ENCODE results near the gene OR10P1. TPM values are rescaled to one million over a fixed set of nuclear protein-coding genes. Genes with fewer than 3 reads are reported as not detected.

OR10P1 gene
- total RNA-seq, 2 experiments from 2014 or later: not detected

GRCh38 chr12:55653031-55653430 lies 16.3 kb downstream of the OR10P1 start:
- Mint-ChIP-seq H3K4me1 (ENCODE audit: low read depth) (peaks cover 26% of the 10 kb centered on the region), H3K27ac (no peak overlapping the region), H3K36me3 (ENCODE audit: low read depth) (peaks cover 3% of the 10 kb centered on the region), H3K9me3 (peaks cover 22% of the 10 kb centered on the region), H3K4me3 (no peak overlapping the region), H3K27me3 (ENCODE audit: low read depth) (no peaks in the 10 kb centered on the region)
- intact Hi-C loops (cut with micrococcal nuclease): loop anchor here (5.0 kb wide), 1 partner anchor 666 kb away; no protein-coding TSS in a partner anchor
- CTCF ChIA-PET: no interaction called here
- no peak for DNase-seq

GRCh38 chr12:55654511-55655214 lies 18.0 kb downstream of the OR10P1 start:
- Mint-ChIP-seq H3K27ac (no peak overlapping the region), H3K36me3 (ENCODE audit: low read depth) (peaks cover 3% of the 10 kb centered on the region), H3K4me3 (no peak overlapping the region), H3K27me3 (ENCODE audit: low read depth) (no peaks in the 10 kb centered on the region), H3K9me3 (peaks cover 13% of the 10 kb centered on the region), H3K4me1 (ENCODE audit: low read depth) (peaks cover 26% of the 10 kb centered on the region)
- CTCF ChIA-PET: interaction anchor here (1.4 to 4.2 kb wide), 5 partner anchors 10 to 84 kb away, joined by 7 to 23 read pairs (median 15); partner anchors contain the start of gene OR10P1
- intact Hi-C loops (cut with micrococcal nuclease): loop anchor here (5.0 kb wide), 1 partner anchor 667 kb away; no protein-coding TSS in a partner anchor
- DNase-seq: no peak

- H3K36me3 Mint-ChIP-seq (ENCODE audit: low read depth): no peaks in the 10 kb centered on the region
- intact Hi-C loops (cut with micrococcal nuclease): no loop called here
Measured at GRCh38 chr12:55657212-55657611, 20.5 kb downstream of the OR10P1 start.

GRCh38 chr12:55658212-55658611 lies 21.5 kb downstream of the OR10P1 start:
- no peak overlapping the region for H3K4me3 Mint-ChIP-seq

More at GRCh38 chr12:55657212-55657611, 20.5 kb downstream of the OR10P1 start:
- no peak for DNase-seq
- H3K4me1 Mint-ChIP-seq (ENCODE audit: low read depth): peaks cover 10% of the 10 kb centered on the region
- CTCF ChIA-PET: interaction anchor here (0.7 to 4.2 kb wide), 26 partner anchors 10 to 472 kb away, joined by 3 to 27 read pairs (median 8); partner anchors contain the start of gene OR10P1
- no peak overlapping the region for H3K4me3 Mint-ChIP-seq
- H3K9me3 Mint-ChIP-seq: no peaks in the 10 kb centered on the region
- H3K27ac Mint-ChIP-seq: no peak overlapping the region
- H3K27me3 Mint-ChIP-seq (ENCODE audit: low read depth): no peaks in the 10 kb centered on the region

GRCh38 chr12:55658635-55659391 lies 22.1 kb downstream of the OR10P1 start:
- H3K9me3 Mint-ChIP-seq: no peaks in the 10 kb centered on the region
- H3K27ac Mint-ChIP-seq: no peak overlapping the region
- H3K4me3 Mint-ChIP-seq: no peak overlapping the region
- no peaks in the 10 kb centered on the region for H3K4me1 Mint-ChIP-seq (ENCODE audit: low read depth)
- no peaks in the 10 kb centered on the region for H3K27me3 Mint-ChIP-seq (ENCODE audit: low read depth)
- DNase-seq: no peak
- CTCF ChIA-PET: interaction anchor here (0.9 to 3.7 kb wide), 4 partner anchors 12 to 470 kb away, joined by 4 to 27 read pairs (median 15); no protein-coding TSS in a partner anchor
- intact Hi-C loops (cut with micrococcal nuclease): no loop called here
- H3K36me3 Mint-ChIP-seq (ENCODE audit: low read depth): no peaks in the 10 kb centered on the region

More at GRCh38 chr12:55658212-55658611, 21.5 kb downstream of the OR10P1 start:
- intact Hi-C loops (cut with micrococcal nuclease): no loop called here
- no peak for DNase-seq
- peaks cover 1% of the 10 kb centered on the region for H3K4me1 Mint-ChIP-seq (ENCODE audit: low read depth)
- H3K27ac Mint-ChIP-seq: no peak overlapping the region
- H3K9me3 Mint-ChIP-seq: no peaks in the 10 kb centered on the region
- H3K27me3 Mint-ChIP-seq (ENCODE audit: low read depth): no peaks in the 10 kb centered on the region
- H3K36me3 Mint-ChIP-seq (ENCODE audit: low read depth): no peaks in the 10 kb centered on the region
- CTCF ChIA-PET: interaction anchor here (0.7 to 4.2 kb wide), 6 partner anchors 14 to 470 kb away, joined by 3 to 27 read pairs (median 15); partner anchors contain the start of gene OR10P1

- Mint-ChIP-seq H3K4me3 (no peak overlapping the region), H3K27ac (no peak overlapping the region), H3K4me1 (ENCODE audit: low read depth) (no peaks in the 10 kb centered on the region), H3K36me3 (ENCODE audit: low read depth) (no peaks in the 10 kb centered on the region), H3K9me3 (no peaks in the 10 kb centered on the region), H3K27me3 (ENCODE audit: low read depth) (no peaks in the 10 kb centered on the region)
- intact Hi-C loops (cut with micrococcal nuclease): loop anchor here (1.0 kb wide), 1 partner anchor 78 kb away; no protein-coding TSS in a partner anchor
- CTCF ChIA-PET: interaction anchor here (0.9 to 2.5 kb wide), 2 partner anchors 13 to 78 kb away, joined by 4 to 13 read pairs; no protein-coding TSS in a partner anchor
- DNase-seq: peak; percentile 29
Measured at GRCh38 chr12:55659486-55660385, 23.0 kb downstream of the OR10P1 start.

- Mint-ChIP-seq H3K27me3 (ENCODE audit: low read depth) (no peaks in the 10 kb centered on the region), H3K27ac (no peak overlapping the region), H3K9me3 (no peaks in the 10 kb centered on the region), H3K36me3 (ENCODE audit: low read depth) (no peaks in the 10 kb centered on the region), H3K4me1 (ENCODE audit: low read depth) (no peaks in the 10 kb centered on the region), H3K4me3 (no peak overlapping the region)
- CTCF ChIA-PET: interaction anchor here (0.6 to 1.1 kb wide), 2 partner anchors 17 to 103 kb away, joined by 3 read pairs; no protein-coding TSS in a partner anchor
- DNase-seq: no peak
- intact Hi-C loops (cut with micrococcal nuclease): no loop called here
Measured at GRCh38 chr12:55663391-55663790, 26.7 kb downstream of the OR10P1 start.

GRCh38 chr12:55664826-55665225 lies 28.1 kb downstream of the OR10P1 start:
- Mint-ChIP-seq H3K4me1 (ENCODE audit: low read depth) (no peaks in the 10 kb centered on the region), H3K4me3 (no peak overlapping the region), H3K27ac (no peak overlapping the region), H3K9me3 (no peaks in the 10 kb centered on the region), H3K27me3 (ENCODE audit: low read depth) (no peaks in the 10 kb centered on the region), H3K36me3 (ENCODE audit: low read depth) (no peaks in the 10 kb centered on the region)
- DNase-seq: no peak
- CTCF ChIA-PET: no interaction called here
- intact Hi-C loops (cut with micrococcal nuclease): no loop called here

- no peak for DNase-seq
- H3K27ac Mint-ChIP-seq: no peak overlapping the region
- H3K9me3 Mint-ChIP-seq: no peaks in the 10 kb centered on the region
- H3K4me3 Mint-ChIP-seq: no peak overlapping the region
- intact Hi-C loops (cut with micrococcal nuclease): no loop called here
- H3K36me3 Mint-ChIP-seq (ENCODE audit: low read depth): no peaks in the 10 kb centered on the region
- no peaks in the 10 kb centered on the region for H3K27me3 Mint-ChIP-seq (ENCODE audit: low read depth)
- no peaks in the 10 kb centered on the region for H3K4me1 Mint-ChIP-seq (ENCODE audit: low read depth)
- CTCF ChIA-PET: no interaction called here
Measured at GRCh38 chr12:55666508-55666907, 29.8 kb downstream of the OR10P1 start.

- no peak overlapping the region for H3K4me3 Mint-ChIP-seq
- no peaks in the 10 kb centered on the region for H3K27me3 Mint-ChIP-seq (ENCODE audit: low read depth)
- H3K36me3 Mint-ChIP-seq (ENCODE audit: low read depth): no peaks in the 10 kb centered on the region
- no peak for DNase-seq
- CTCF ChIA-PET: interaction anchor here (0.6 kb wide), 1 partner anchor 50 kb away, joined by 3 read pairs; no protein-coding TSS in a partner anchor
- H3K9me3 Mint-ChIP-seq: no peaks in the 10 kb centered on the region
- no peaks in the 10 kb centered on the region for H3K4me1 Mint-ChIP-seq (ENCODE audit: low read depth)
- intact Hi-C loops (cut with micrococcal nuclease): no loop called here
- no peak overlapping the region for H3K27ac Mint-ChIP-seq
Measured at GRCh38 chr12:55670276-55670675, 33.6 kb downstream of the OR10P1 start.

- Mint-ChIP-seq H3K9me3 (no peaks in the 10 kb centered on the region), H3K36me3 (ENCODE audit: low read depth) (no peaks in the 10 kb centered on the region), H3K27me3 (ENCODE audit: low read depth) (no peaks in the 10 kb centered on the region), H3K27ac (no peak overlapping the region), H3K4me3 (no peak overlapping the region), H3K4me1 (ENCODE audit: low read depth) (no peaks in the 10 kb centered on the region)
- no peak for DNase-seq
- intact Hi-C loops (cut with micrococcal nuclease): no loop called here
- CTCF ChIA-PET: no interaction called here
Measured at GRCh38 chr12:55671746-55672145, 35.1 kb downstream of the OR10P1 start.

Measured in activated naive CD4-positive, alpha-beta T cell treated with anti-CD3 and anti-CD28 coated beads for 36 hours (primary cell).